HG03039 (cell line): ENCODE measurements around the gene BRINP2.

Source experiments
- ATAC-seq: cut with Tn5 transposase; IDR thresholded peaks from one replicate; pipeline ENCODE4 v1.9.1; 2021; ENCODE audit warnings: mild to moderate bottlenecking, moderate library complexity; ENCODE audit not compliant: unreplicated experiment

The BRINP2 gene

GRCh38 chr1:177216587-177217202 is 45.9 kb downstream of the BRINP2 start:
- no peak for ATAC-seq

GRCh38 chr1:177219554-177220458 is 49.0 kb downstream of the BRINP2 start:
- no peak for ATAC-seq

DNA sequence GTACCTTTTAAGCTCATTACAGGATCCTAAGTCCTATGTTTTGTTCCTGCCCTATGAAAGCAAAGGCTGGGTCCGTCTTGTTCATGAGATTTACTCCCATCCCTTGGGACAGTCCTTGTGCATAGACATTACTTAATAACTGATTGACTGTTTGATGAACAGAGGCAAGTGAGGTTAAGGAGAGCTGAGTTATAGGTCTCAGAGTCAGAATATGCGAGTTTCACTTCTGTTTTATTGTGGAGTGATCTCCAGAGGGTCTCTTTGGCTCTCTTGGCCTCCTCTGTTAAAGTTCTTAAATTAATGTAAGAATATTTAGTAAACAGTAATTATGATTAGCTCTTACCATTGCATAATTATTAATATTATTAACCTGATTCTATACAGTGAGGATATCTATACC is 52.6 kb downstream of the BRINP2 start:
- ATAC-seq = no peak

- no peak for ATAC-seq
Measured at GRCh38 chr1:177227978-177228692, 57.4 kb downstream of the BRINP2 start.

- ATAC-seq = no peak
Measured at GRCh38 chr1:177228693-177229065, 57.9 kb downstream of the BRINP2 start.

DNA sequence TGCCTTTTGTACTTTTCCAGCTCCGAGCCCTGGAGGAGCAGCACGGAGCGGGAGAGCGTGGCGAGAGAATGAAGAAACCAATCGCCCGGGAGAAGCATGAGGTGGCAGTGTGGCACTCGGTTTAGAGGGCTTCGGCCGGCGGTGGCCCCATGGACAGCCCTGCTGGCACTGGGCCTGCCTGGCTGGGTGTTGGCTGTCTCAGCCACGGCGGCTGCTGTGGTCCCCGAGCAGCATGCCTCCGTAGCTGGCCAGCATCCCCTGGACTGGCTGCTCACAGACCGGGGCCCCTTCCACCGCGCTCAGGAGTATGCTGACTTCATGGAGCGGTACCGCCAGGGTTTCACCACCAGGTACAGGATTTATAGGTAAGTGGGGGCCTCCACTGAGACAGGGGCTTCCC is 59.0 kb downstream of the BRINP2 start:
- ATAC-seq = no peak

DNA sequence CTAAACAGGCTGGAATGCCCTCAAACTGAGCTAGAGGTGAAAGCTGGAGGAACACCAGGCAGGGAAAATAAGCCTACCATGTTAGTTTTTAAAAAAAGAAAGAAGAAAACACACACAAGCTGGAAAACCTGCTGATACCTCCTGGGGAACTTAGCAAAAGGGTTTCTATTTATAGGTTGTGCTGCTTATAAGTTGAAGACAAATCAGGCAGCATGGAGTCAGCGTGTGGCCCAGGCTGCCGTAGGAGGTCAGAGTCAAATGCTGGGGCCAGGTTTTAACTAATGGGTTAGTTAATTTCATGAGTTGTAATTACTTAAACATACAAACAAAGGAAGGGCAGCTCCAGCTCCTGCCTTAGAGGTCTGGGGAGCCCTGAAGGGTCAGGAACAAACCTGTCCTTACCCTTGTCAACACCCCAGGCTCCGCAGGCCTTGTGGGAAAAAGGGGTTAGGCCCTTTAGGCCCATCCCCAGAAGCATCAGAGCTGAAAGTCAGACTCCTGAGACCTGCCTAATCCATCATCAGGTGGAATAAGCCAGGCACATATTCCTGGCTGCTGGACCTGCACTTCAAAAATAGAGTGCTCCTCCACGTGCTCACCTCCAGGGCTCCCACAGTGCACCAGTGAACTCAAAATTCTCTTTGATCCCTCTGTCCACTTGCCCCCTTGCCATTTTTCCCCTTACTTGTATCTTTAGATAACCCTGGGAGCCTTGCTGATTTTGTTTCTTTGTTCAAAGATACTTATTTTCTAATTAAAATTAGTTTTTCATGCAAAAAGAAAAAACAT is 59.7 kb downstream of the BRINP2 start:
- no peak for ATAC-seq

GRCh38 chr1:177235350-177235749 is 64.6 kb downstream of the BRINP2 start:
- no peak for ATAC-seq

DNA sequence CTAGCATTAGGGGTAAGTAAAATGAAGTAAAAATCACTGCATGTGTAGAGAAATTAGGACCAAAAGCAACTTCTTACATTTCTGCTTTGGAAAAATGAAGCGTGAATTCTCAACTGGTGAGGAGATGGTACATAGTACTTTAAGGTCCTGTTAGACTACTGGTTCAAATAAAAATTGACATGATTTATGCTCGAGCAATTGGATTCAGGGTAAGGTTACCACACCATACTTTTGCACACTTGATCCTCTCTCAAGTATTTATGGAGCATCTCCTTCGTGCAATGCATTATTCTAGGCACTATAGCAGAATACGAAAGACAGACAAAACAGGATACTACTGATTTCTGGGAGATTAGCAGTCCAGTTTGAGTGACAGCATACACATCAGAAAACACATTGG is 66.2 kb downstream of the BRINP2 start:
- ATAC-seq = no peak

DNA sequence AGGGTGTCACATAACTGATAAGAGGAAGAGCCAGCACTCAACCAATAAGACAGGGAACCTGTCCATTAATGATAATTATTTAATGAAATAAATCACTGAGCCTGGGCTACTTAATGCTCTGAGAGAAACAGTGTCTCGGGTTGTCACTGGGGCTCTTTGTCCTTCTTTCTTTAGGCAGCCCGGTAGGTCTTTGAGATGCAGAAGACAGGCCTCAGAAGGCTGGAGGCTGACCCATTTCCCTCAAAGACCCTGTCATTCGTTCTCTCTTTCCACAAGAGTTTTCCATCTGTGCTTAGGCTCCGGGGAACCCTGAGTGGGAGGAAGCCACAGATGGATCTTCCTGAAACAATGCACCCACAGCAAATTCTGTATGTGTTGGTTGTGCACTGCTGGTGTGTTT is 68.2 kb downstream of the BRINP2 start:
- ATAC-seq = no peak

DNA sequence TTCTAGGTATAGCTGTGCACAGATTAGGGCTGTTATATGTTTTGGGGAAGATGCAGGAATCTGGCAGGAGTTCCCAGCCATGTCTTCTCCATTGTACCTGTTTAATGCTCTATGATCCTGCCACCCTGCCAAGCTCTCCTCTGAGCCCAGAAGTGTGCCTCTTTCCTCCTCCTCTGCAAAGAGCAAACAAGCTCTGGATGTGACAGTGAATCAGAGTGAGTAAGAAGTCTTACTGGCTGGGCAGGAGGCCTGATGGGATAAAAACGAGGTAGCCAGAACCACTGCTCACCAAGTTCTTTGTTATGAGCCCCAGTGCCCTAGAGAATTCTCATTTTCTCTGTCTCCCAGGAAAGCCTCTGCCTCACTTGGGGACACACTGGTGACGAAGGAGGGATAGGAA is 69.0 kb downstream of the BRINP2 start:
- ATAC-seq = no peak

DNA sequence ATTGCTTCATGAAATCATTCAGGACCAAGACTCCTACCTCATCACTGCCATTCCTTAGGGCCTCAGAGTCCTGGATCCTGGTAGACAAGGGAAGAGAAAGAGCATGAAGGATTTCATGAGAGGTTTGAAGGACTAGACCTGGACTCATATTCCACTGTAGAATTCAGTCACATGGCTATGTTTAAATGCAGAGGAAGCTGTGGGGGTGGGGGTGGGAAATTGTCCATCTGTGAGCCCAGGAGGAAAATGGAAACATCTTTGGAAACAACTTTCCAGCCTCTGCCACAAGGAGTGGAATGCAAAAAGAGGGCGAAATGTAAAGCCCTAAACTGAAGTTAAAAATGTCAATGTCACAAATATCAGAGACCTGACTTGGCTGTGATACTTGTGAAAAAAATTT is 73.0 kb downstream of the BRINP2 start:
- ATAC-seq = no peak

DNA sequence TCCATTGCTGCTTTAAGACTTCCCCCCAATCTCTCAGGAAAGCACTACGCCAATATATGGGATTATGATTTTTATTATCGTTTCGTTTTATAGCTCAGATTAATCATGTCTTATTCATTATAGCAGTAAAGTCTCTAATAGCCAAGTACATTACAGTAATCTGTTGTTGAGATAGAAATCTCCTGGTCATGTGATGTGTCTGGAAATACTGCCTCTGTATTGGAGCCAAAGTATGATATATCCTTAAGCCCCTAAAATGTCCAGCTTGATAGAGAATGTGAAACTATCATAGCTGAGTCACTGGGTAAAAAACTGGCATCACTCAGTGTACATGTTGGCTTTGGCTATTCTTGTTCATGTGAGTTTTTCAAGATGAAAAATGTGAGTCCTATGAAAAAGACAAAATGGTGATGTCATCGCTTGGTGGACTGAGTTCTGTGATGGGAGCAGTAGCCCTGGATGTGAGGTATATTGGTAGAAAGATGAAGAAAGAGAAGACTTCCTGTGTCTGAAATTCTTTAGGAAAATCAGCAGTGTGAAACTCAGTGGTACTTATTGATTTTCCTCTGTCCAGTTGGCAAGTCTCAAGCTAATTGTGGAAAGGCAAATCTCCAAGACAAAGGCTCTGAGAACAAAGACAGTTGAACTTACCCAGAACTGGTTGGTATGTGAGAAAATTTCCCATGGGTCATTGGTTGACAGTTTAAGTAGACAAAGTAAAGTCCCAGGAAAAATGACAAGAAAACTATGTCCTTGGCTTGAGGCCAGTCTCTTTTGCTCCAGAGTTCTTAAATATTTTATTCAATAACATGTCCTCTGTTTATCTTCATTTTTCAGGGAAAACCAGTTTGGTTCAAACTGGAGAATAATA is 76.2 kb downstream of the BRINP2 start:
- ATAC-seq = no peak

DNA sequence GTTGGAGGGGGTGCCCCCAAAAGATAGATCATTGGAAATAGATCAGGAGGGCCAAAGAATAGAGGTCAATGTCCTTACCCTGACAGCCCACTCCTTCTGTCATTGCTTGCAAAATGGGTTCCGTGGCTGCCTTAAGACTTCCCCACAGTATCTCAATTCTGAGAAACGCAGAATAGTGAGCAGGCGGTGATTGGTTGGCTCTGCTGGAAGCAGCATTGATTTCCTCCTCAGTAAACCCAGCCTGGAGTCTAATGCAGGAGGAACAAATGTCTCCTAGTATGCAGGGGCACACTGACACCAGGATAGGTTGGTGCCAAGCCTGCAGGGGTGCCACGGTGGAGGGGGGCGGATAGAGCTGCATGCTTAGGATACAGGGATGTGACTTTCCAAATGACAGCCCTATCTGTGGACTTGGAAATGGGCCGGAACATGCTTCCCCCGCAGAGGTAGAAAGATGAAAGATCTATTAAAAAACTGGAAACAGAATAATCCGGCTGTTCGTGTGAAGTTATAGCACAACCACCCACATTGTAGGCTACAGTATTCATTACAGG is 76.9 kb downstream of the BRINP2 start:
- no peak for ATAC-seq

DNA sequence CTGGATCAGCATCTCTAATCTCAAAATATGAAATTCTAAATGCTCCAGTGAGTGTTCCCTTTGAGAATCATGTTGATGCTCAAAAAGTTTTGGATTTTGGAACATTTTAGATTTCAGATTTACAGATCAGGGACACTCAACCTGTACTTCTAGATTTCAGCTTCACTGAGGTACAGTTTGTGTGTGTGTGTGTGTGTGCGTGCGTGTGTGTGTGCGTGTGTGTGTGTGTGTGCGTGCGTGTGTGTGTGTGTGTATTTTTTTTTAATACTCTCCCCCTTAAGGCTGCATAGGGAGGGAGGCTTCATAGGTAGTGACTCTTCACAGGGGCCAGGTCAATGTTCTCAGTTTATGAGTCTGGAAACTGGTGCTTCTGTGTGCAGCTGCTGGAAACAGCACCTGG is 77.5 kb downstream of the BRINP2 start:
- no peak for ATAC-seq

DNA sequence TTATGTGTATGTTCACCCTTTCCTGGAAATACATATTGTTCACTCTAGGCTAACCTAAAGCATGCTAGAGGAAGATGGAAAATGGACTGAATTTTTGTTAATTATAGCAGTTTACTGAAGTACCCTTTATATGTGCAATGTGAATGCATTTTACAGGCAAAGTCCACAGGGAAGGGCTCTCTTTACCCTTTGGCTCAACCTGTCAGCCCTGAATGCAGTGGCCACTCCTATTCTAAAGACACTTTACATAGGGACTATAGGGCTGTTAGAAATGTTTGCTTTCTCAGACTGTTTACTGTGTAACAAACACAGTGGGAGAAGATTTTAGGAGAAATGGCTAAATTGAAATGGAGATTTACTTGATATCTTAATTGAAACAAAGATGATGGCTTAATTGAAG is 78.5 kb downstream of the BRINP2 start:
- no peak for ATAC-seq

GRCh38 chr1:177252877-177253276 is 82.1 kb downstream of the BRINP2 start:
- ATAC-seq = no peak

- no peak for ATAC-seq
Measured at GRCh38 chr1:177255411-177255810, 84.7 kb downstream of the BRINP2 start.

- no peak for ATAC-seq
Measured at GRCh38 chr1:177256153-177257075, 85.7 kb downstream of the BRINP2 start.
